Measurements from ENCODE around the gene KRTAP10-2. TPM values are rescaled to one million over a fixed set of nuclear protein-coding genes. Genes with fewer than 3 reads are reported as not detected.
A peak's percentile ranks its signal among the peaks of the same experiment; 100 is the strongest.

Gene KRTAP10-2
- total and polyA plus RNA-seq, 2 donors from 2014 or later = not detected

GRCh38 chr21:44511219-44511937 lies 39.9 kb downstream of the KRTAP10-2 start:
- Histone ChIP-seq H3K36me3 (ENCODE audit: control insufficient read depth in 2 of 3, insufficient read depth in 3 of 3, low read length in 3 of 3) (peaks cover 0 to 2% (median 0%) of the 10 kb centered on the region in 3 donors), H3K9ac (ENCODE audit: low read length in 3 of 3) (no peak overlapping the region), H3K9me3 (ENCODE audit: control insufficient read depth in 2 of 3, insufficient read depth in 1 of 3, low read length in 3 of 3) (no peaks in the 10 kb centered on the region), H3K27me3 (ENCODE audit: control insufficient read depth, insufficient read depth, low read length) (no peaks in the 10 kb centered on the region), H3K4me3 (ENCODE audit: low read length in 3 of 3) (no peak overlapping the region), H3K4me1 (ENCODE audit: control insufficient read depth in 2 of 3, insufficient read depth in 2 of 3, low read depth in 1 of 3, low read length in 3 of 3) (peaks cover 0 to 6% (median 0%) of the 10 kb centered on the region in 3 donors), H3K27ac (ENCODE audit: low read depth in 2 of 2, low read length in 2 of 2) (no peak overlapping the region)
- intact Hi-C loops (cut with DNase I) = no loop called here
- no peak for TF ChIP-seq CTCF (IDR thresholded peaks at IDR 0.05; ENCODE audit: borderline replicate concordance, extremely low read depth, insufficient read depth)
- peak in 1 of 5 donors; percentile 45 for DNase-seq
- FAIRE-seq = no peak

- intact Hi-C loops (cut with DNase I) = no loop called here
- Histone ChIP-seq H3K4me3 (ENCODE audit: low read length in 3 of 3) (peak overlapping the region in 2 of 3 donors; percentile 1 to 2), H3K4me1 (ENCODE audit: control insufficient read depth in 2 of 3, insufficient read depth in 2 of 3, low read depth in 1 of 3, low read length in 3 of 3) (peaks cover 0 to 6% (median 0%) of the 10 kb centered on the region in 3 donors), H3K9me3 (ENCODE audit: control insufficient read depth in 2 of 3, insufficient read depth in 1 of 3, low read length in 3 of 3) (no peaks in the 10 kb centered on the region), H3K36me3 (ENCODE audit: control insufficient read depth in 2 of 3, insufficient read depth in 3 of 3, low read length in 3 of 3) (peaks cover 0 to 2% (median 0%) of the 10 kb centered on the region in 3 donors), H3K9ac (ENCODE audit: low read length in 3 of 3) (no peak overlapping the region), H3K27me3 (ENCODE audit: control insufficient read depth, insufficient read depth, low read length) (no peaks in the 10 kb centered on the region), H3K27ac (ENCODE audit: low read depth in 2 of 2, low read length in 2 of 2) (no peak overlapping the region)
- DNase-seq = peak; percentile 85 to 91 (median 87)
- TF ChIP-seq CTCF (IDR thresholded peaks at IDR 0.05; ENCODE audit: borderline replicate concordance, extremely low read depth, insufficient read depth) = peak; percentile 90
- no peak for FAIRE-seq
Observed at GRCh38 chr21:44510508-44511218, 40.6 kb downstream of the KRTAP10-2 start.

GRCh38 chr21:44510109-44510507 lies 41.2 kb downstream of the KRTAP10-2 start:
- H3K9ac ChIP-seq (ENCODE audit: low read length in 3 of 3) = no peak overlapping the region
- intact Hi-C loops (cut with DNase I) = no loop called here
- no peak overlapping the region for H3K4me3 ChIP-seq (ENCODE audit: low read length in 3 of 3)
- no peak overlapping the region for H3K27ac ChIP-seq (ENCODE audit: low read depth in 2 of 2, low read length in 2 of 2)
- DNase-seq (no peak), FAIRE-seq (no peak)
- no peak for TF ChIP-seq CTCF (IDR thresholded peaks at IDR 0.05; ENCODE audit: borderline replicate concordance, extremely low read depth, insufficient read depth)
- peaks cover 0 to 6% (median 0%) of the 10 kb centered on the region in 3 donors for H3K4me1 ChIP-seq (ENCODE audit: control insufficient read depth in 2 of 3, insufficient read depth in 2 of 3, low read depth in 1 of 3, low read length in 3 of 3)
- H3K9me3 ChIP-seq (ENCODE audit: control insufficient read depth in 2 of 3, insufficient read depth in 1 of 3, low read length in 3 of 3) = no peaks in the 10 kb centered on the region
- no peaks in the 10 kb centered on the region for H3K27me3 ChIP-seq (ENCODE audit: control insufficient read depth, insufficient read depth, low read length)
- peaks cover 0 to 2% (median 0%) of the 10 kb centered on the region in 3 donors for H3K36me3 ChIP-seq (ENCODE audit: control insufficient read depth in 2 of 3, insufficient read depth in 3 of 3, low read length in 3 of 3)
